ENCODE data around the gene WDR82. TPM values are rescaled to one million over a fixed set of nuclear protein-coding genes. Genes with fewer than 3 reads are reported as not detected.

Gene WDR82
- total and polyA plus RNA-seq, 2 experiments from 2014 or later = 25.2 to 71.8 TPM

GRCh38 chr3:52324676-52325075 lies 46.2 kb upstream of the WDR82 start:
- H3K79me2 ChIP-seq (replicated peaks; ENCODE audit: insufficient read depth) = no peaks in the 10 kb centered on the region
- H3K4me1 Mint-ChIP-seq = no peaks in the 10 kb centered on the region
- no peak overlapping the region for H3K4me3 Mint-ChIP-seq
- no peak overlapping the region for H2AFZ ChIP-seq
- no peak overlapping the region for H3K27ac Mint-ChIP-seq
- no peaks in the 10 kb centered on the region for H3K9me2 ChIP-seq (ENCODE audit: insufficient read depth)
- peaks cover 6% of the 10 kb centered on the region for H3K27me3 Mint-ChIP-seq (ENCODE audit: insufficient read depth, low read depth, poor library complexity)
- ATAC-seq = no peak
- no peaks in the 10 kb centered on the region; the same call in 2 of the 3 replicates for H3K36me3 Mint-ChIP-seq (ENCODE audit: low read depth)
- H3K4me2 ChIP-seq = no peak overlapping the region
- H4K20me1 ChIP-seq (replicated peaks; ENCODE audit: insufficient read depth) = no peaks in the 10 kb centered on the region
- H3K4me3 ChIP-seq = no peak overlapping the region
- no peaks in the 10 kb centered on the region for H3K9me3 Mint-ChIP-seq
- H3K27ac ChIP-seq (ENCODE audit: low read depth) = no peak overlapping the region
- DNase-seq (ENCODE audit: low spot score) = no peak
- TF ChIP-seq POLR2AphosphoS5 (IDR thresholded peaks at IDR 0.05; ENCODE audit: low read depth) (no peak), EZH2 (IDR thresholded peaks at IDR 0.05; ENCODE audit: low read depth, unreplicated experiment) (no peak), ZNF331 (CRISPR knock-in tag; IDR thresholded peaks at IDR 0.05; ENCODE audit: low read depth) (no peak), STAT1 (IDR thresholded peaks at IDR 0.05; ENCODE audit: unreplicated experiment) (no peak), CTCF (conservative IDR thresholded peaks at IDR 0.05; ENCODE audit: low read depth in 2 of 2) (no peak), CREB1 (CRISPR knock-in tag; IDR thresholded peaks at IDR 0.05; ENCODE audit: low read depth) (no peak), NANOG (IDR thresholded peaks at IDR 0.05; ENCODE audit: borderline replicate concordance) (no peak), ZNF114 (CRISPR knock-in tag; IDR thresholded peaks at IDR 0.05) (no peak), ETS1 (IDR thresholded peaks at IDR 0.05) (no peak), JUNB (IDR thresholded peaks at IDR 0.05; ENCODE audit: unreplicated experiment) (no peak), REST (IDR thresholded peaks at IDR 0.05; ENCODE audit: unreplicated experiment) (no peak), ZNF462 (CRISPR knock-in tag; IDR thresholded peaks at IDR 0.05) (no peak)
- H3K27me3 ChIP-seq (ENCODE audit: insufficient read depth) = no peaks in the 10 kb centered on the region
- no peaks in the 10 kb centered on the region for H3K4me1 ChIP-seq (ENCODE audit: insufficient read depth)
- H3K36me3 ChIP-seq (ENCODE audit: insufficient read depth) = no peaks in the 10 kb centered on the region
- H3F3A ChIP-seq (replicated peaks; ENCODE audit: low read depth) = no peaks in the 10 kb centered on the region

Measured in GM23338 (cell line).